B cell (primary cell): Measurements from ENCODE around the gene NEUROD2.

Experiments
- EZH2 ChIP-seq: IDR thresholded peaks from 2 replicates; pipeline ENCODE4 v1.6.1; 2012; ENCODE audit warnings: borderline replicate concordance, low read depth, mild to moderate bottlenecking, moderate library complexity, low read length; ENCODE audit not compliant: insufficient read depth, poor library complexity, severe bottlenecking
- TF ChIP-seq, protein P1 (sequence below): fragments of 200-600 bp; IDR thresholded peaks from one replicate; pipeline ENCODE4 v1.8.0; 2022; ENCODE audit warnings: antibody characterized with exemption, mild to moderate bottlenecking

DNA sequence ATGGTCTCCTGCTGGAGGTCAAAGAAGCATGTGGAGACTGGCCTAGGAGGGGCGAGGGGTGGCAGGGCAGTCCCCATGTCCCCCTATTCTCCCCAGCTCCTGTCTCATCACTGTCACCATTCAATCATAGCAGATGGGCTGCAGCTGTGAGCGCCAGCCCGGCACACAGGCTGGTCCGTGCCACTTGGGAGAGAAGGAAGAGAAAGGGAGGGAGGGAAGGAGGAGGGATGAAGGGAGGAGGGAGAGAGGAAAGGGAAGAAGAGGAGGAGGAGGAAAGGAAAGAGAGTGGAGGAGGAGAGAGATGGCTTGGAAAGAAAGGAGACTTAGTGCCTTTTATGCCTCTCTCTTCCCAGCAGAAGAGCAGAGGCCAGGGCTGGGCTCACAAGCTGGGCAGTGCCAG is 12.4 kb downstream of the NEUROD2 start:
- no peak for TF ChIP-seq EZH2
- TF ChIP-seq, protein P1, sequence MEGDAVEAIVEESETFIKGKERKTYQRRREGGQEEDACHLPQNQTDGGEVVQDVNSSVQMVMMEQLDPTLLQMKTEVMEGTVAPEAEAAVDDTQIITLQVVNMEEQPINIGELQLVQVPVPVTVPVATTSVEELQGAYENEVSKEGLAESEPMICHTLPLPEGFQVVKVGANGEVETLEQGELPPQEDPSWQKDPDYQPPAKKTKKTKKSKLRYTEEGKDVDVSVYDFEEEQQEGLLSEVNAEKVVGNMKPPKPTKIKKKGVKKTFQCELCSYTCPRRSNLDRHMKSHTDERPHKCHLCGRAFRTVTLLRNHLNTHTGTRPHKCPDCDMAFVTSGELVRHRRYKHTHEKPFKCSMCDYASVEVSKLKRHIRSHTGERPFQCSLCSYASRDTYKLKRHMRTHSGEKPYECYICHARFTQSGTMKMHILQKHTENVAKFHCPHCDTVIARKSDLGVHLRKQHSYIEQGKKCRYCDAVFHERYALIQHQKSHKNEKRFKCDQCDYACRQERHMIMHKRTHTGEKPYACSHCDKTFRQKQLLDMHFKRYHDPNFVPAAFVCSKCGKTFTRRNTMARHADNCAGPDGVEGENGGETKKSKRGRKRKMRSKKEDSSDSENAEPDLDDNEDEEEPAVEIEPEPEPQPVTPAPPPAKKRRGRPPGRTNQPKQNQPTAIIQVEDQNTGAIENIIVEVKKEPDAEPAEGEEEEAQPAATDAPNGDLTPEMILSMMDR, result no peak
